Jurkat, Clone E6-1 (cell line): ENCODE data around the gene FAM9A.
"Not testable (repeated sequence)": the region's sequence is repeated elsewhere in the genome, so short reads cannot be mapped to it uniquely, and the experiment has no call there.

Source experiments
- DNase-seq: peaks from one replicate; pipeline ENCODE4 v3.0.0-alpha.2; 2011; ENCODE audit warnings: low read depth, low spot score
- H3K4me3 ChIP-seq: 2 replicates; pipeline ENCODE4 v1.5.1; 2011; ENCODE audit warnings: mild to moderate bottlenecking, low read length, control low read depth, moderate library complexity

FAM9A gene

DNA sequence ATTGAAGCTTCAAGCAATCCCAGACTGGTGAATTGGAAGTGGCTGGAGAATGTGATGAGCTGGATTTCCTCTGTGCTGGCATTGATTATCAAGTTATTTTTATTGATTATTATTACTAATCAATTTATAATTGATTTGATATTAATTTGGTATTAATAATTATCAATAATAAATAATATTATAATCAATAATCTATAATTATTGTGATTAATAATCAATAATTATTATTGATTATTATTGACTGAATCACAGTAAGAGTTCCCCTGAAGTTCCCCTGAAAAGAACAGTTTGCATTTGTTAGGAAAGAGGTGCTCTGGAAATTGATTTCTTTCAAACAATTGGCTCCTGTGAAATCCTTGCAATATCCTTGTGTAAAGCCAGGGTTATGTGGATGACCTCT is 7.5 kb upstream of the FAM9A start:
- H3K4me3 ChIP-seq = no peak overlapping the region
- no peak for DNase-seq

DNA sequence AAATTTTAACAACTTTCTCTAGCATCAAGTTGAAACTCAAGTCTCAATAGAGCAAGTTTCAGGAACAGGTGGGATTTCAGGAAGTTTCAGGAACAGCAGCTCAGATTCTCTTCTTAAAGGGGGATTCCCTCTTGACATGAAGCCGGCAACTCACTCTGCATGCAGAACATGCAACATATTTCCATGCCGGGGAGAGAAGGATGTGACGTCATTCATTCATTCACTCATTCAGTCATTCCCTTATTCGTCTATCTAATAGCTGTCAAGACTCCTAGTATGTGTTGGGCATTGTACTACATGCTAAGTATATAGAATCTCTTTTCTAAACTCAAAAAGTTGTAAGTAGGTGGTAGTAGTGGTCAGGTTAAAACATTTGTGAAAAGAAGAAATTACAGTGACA is 4.8 kb upstream of the FAM9A start:
- no peak overlapping the region for H3K4me3 ChIP-seq
- no peak for DNase-seq

GRCh38 chrX:8805046-8805445 is 3.9 kb upstream of the FAM9A start:
- DNase-seq = no peak
- no peak overlapping the region for H3K4me3 ChIP-seq

GRCh38 chrX:8803326-8803725 is 2.1 kb upstream of the FAM9A start:
- DNase-seq = no peak

GRCh38 chrX:8800351-8800750 is 832 bp downstream of the FAM9A start:
- not testable (repeated sequence) for DNase-seq, H3K4me3 ChIP-seq

More at GRCh38 chrX:8803326-8803725, 2.1 kb upstream of the FAM9A start:
- H3K4me3 ChIP-seq = no peak overlapping the region

- H3K4me3 ChIP-seq, DNase-seq: not testable (repeated sequence)
Observed at GRCh38 chrX:8799281-8799680, 1.9 kb downstream of the FAM9A start.

- not testable (repeated sequence) for H3K4me3 ChIP-seq, DNase-seq
Observed at GRCh38 chrX:8798702-8799101, 2.5 kb downstream of the FAM9A start.

GRCh38 chrX:8787119-8787518 is 14.1 kb downstream of the FAM9A start:
- not testable (repeated sequence) for DNase-seq, H3K4me3 ChIP-seq

GRCh38 chrX:8784162-8784561 is 17.0 kb downstream of the FAM9A start:
- no peak overlapping the region for H3K4me3 ChIP-seq
- no peak for DNase-seq

DNA sequence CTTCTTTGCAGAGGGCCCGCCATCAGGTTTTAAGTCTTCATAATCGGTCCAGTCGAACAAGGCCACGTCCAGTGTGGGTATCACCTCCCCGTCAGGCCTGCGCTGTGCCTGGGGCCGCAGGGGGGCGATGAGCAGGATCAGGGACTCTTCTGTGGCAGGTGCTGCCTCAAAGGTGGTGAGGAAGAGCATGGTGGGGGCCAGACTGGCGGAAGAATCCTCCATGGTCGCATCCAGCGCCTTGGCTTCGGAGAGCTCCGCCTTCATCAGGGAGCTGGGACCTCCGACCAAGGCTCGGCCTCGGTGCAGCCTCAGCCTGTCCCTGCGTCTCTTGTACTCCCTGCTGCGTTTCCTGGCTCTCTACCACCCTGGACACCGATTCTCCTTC is 17.5 kb downstream of the FAM9A start:
- no peak for DNase-seq
- H3K4me3 ChIP-seq = no peak overlapping the region

DNA sequence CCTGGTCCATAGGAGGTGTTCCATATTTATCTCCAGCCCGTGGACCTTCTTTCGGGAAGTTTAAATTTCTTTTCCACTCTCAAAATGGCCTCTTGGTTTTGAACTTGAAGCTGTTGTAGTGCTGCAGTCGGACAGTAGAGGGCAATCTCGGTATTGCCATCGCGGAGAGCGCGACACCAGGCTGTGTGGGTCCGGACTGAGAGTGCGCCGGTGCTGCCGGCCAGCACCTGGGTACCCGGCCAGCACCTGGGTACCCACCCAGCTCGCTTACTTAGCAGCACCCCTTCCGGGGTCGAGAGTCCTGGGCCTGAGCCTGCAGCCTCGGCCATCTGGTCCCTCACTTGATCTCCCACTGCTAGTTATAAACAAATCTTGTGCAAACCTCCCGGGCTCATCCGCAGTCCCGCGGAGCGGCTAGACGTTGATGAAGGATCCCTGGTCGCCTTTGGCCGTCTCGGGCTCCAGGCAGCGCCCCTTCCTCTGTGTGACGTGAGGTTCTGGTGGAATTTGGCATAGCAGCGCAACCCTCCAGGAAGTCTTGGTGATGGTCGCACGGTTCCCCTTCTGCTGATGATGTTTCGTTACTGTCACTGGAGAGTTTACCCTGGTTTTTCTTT is 18.0 kb downstream of the FAM9A start:
- peak; percentile 1 for DNase-seq
- no peak overlapping the region for H3K4me3 ChIP-seq

DNA sequence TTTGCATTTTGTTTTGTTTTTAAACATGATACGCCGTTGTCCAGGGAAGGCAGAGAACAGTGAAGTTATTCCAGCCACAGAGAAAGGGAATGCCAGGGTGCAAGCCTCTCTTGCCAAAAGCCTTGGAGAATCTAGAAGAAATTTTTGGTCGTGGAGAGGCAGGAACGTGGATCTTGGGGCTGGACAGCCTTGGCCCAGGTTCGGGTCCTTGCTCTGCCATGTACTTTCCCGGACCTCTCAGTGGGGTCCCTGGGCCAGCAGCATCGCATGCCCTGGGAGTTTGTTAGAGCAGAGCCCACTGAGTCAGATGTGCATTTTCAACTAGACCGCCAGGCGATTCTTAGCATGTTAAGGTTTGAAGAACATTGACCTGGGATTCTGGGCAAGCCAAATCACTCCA is 18.6 kb downstream of the FAM9A start:
- H3K4me3 ChIP-seq = no peak overlapping the region
- DNase-seq = no peak

- not testable (repeated sequence) for H3K4me3 ChIP-seq, DNase-seq
Observed at GRCh38 chrX:8781921-8782320, 19.3 kb downstream of the FAM9A start.

- DNase-seq = no peak
- no peak overlapping the region for H3K4me3 ChIP-seq
Observed at GRCh38 chrX:8773117-8773516, 28.1 kb downstream of the FAM9A start.

DNA sequence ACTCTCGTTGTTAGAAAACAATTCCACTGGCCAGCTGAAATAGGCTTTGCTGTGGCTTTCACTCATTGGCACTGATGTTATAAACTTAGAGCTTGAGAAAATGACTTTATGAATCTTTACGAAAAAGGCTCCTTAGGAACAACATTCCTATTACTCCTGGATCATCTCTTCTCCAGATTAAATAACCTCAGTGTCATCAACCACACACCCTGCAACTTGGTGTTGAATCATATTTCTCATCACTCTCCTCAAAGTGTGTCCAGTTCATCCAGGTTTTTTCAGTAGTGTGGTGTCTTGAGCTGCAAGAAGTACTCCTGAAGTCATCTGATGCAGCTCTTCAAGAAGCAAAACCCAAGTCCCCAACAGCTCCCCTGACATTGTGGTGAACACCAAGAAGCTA is 41.2 kb downstream of the FAM9A start:
- H3K4me3 ChIP-seq = no peak overlapping the region

GRCh38 chrX:8758706-8759105 is 42.5 kb downstream of the FAM9A start:
- DNase-seq, H3K4me3 ChIP-seq: not testable (repeated sequence)

More for the DNA sequence above, 41.2 kb downstream of the FAM9A start:
- no peak for DNase-seq

GRCh38 chrX:8757609-8758389 is 43.4 kb downstream of the FAM9A start:
- not testable (repeated sequence) for DNase-seq

DNA sequence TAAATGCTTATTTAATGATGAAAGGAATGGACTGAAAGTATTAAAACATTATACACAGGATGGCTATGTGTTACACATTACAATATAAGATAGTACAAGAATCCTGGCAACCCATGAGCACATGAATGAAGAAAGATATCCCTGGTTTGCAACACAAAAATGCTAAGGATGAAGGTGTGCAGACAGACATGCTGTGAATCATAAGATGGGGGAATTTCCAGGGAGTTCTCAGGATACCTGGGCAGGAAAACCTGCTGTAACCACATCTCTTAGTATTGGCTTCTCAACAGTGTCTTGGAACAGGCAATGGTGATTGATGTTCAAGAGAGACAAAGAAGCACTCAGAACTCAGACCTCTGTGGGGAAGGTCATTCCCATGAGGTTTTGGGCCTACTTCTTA is 45.4 kb downstream of the FAM9A start:
- no peak for DNase-seq
- H3K4me3 ChIP-seq = no peak overlapping the region

More at GRCh38 chrX:8757609-8758389, 43.4 kb downstream of the FAM9A start:
- not testable (repeated sequence) for H3K4me3 ChIP-seq

- DNase-seq = no peak
- no peak overlapping the region for H3K4me3 ChIP-seq
Observed at GRCh38 chrX:8755116-8755515, 46.1 kb downstream of the FAM9A start.

- no peak overlapping the region for H3K4me3 ChIP-seq
- no peak for DNase-seq
Observed at GRCh38 chrX:8749697-8750096, 51.5 kb downstream of the FAM9A start.

- peak; percentile 15 for DNase-seq
- H3K4me3 ChIP-seq = no peak overlapping the region
Observed at GRCh38 chrX:8748855-8749254, 52.3 kb downstream of the FAM9A start.
